Thyroid gland (tissue), 4 donors: Measurements from ENCODE around the gene STK11IP. TPM values are rescaled to one million over a fixed set of nuclear protein-coding genes. Genes with fewer than 3 reads are reported as not detected.

Experiments used
- DNase-seq, 2 donors: peaks; one replicate each; pipeline ENCODE4 v3.0.0-alpha.2; 2019
- H3K27ac ChIP-seq, 3 donors: fragments of 200-600 bp; sonication (generic); 1 replicate in 2 of 3; 2 replicates in 1 of 3; pipeline ENCODE4 v1.5.1; 2016 to 2019; ENCODE audit warnings: mild to moderate bottlenecking in 1 of 3, moderate library complexity in 1 of 3
- H3K27me3 ChIP-seq: fragments of 200-600 bp; sonication (generic); one replicate; pipeline ENCODE4 v1.5.1; 2019
- H3K36me3 ChIP-seq, 2 donors: fragments of 200-600 bp; sonication (generic); one replicate each; pipeline ENCODE4 v1.5.1; 2016 to 2019
- H3K4me1 ChIP-seq, 2 donors: fragments of 200-600 bp; sonication (generic); one replicate each; pipeline ENCODE4 v1.5.1; 2017 to 2019
- H3K4me3 ChIP-seq, 3 donors: fragments of 200-600 bp; sonication (generic); replicated peaks in 1 of 3; 1 replicate in 2 of 3; 2 replicates in 1 of 3; pipeline ENCODE4 v1.5.1; 2016; ENCODE audit warnings: mild to moderate bottlenecking in 1 of 3
- H3K9me3 ChIP-seq: fragments of 200-600 bp; sonication (generic); one replicate; pipeline ENCODE4 v1.5.1; 2017
- CTCF ChIP-seq, 6 experiments: fragments of 200-600 bp in 3 of 6; fragments of 450-650 bp in 3 of 6; sonication (generic) in 3 of 6; IDR thresholded peaks; one replicate each; pipeline ENCODE4 v1.5.1; 2016 to 2019; ENCODE audit warnings: antibody characterized with exemption in 6 of 6, mild to moderate bottlenecking in 2 of 6, inconsistent platforms in 1 of 6, moderate library complexity in 1 of 6
- POLR2A ChIP-seq, 2 donors: fragments of 450-650 bp; IDR thresholded peaks; one replicate each; pipeline ENCODE4 v1.6.1; 2017; ENCODE audit warnings: antibody characterized with exemption in 2 of 2, mild to moderate bottlenecking in 2 of 2, moderate library complexity in 1 of 2
- WGBS, 2 donors: methylation state at CpG; one replicate each; pipeline ENCODE4 v1.1.5; 2017; 5-methylcytosine and 5-hydroxymethylcytosine counted together
- intact Hi-C: fragments of 100-400 bp; cut with DNase I; formaldehyde crosslinking; loops from one replicate; pipeline ENCODE4 v1.15.1; 2023
- total RNA-seq, 4 donors: library from RNA; depleted of rRNA; stranded (reverse); fragments of >200 nt; gene quantifications; one replicate each; pipeline ENCODE4 v1.2.3, GENCODE V29; 2016

The STK11IP gene
- total RNA-seq, 4 donors from 2014 or later = 14.6 to 25.0 (median 19.7) TPM

- intact Hi-C loops = no loop called here
- H3K27ac ChIP-seq = no peak overlapping the region
Measured at GRCh38 chr2:219628986-219629901, 31.6 kb downstream of the STK11IP start.

GRCh38 chr2:219629976-219630695 is 32.5 kb downstream of the STK11IP start:
- no peak for TF ChIP-seq CTCF (IDR thresholded peaks at IDR 0.05)
- TF ChIP-seq POLR2A (IDR thresholded peaks at IDR 0.05) = no peak
- Histone ChIP-seq H3K36me3 (no peaks in the 10 kb centered on the region), H3K9me3 (no peaks in the 10 kb centered on the region), H3K4me3 (no peak overlapping the region), H3K27me3 (no peaks in the 10 kb centered on the region), H3K4me1 (peaks cover 5 to 7% of the 10 kb centered on the region in 2 donors), H3K27ac (no peak overlapping the region)
- no peak for DNase-seq
- WGBS, 2 donors = 84 to 92% methylated on average over 10 to 17 of the region's 20 CpGs
- intact Hi-C loops = loop anchor here (10.0 kb wide), 1 partner anchor 225 kb away; no protein-coding TSS in a partner anchor

More at GRCh38 chr2:219628986-219629901, 31.6 kb downstream of the STK11IP start:
- Histone ChIP-seq H3K9me3 (no peaks in the 10 kb centered on the region), H3K4me3 (no peak overlapping the region), H3K36me3 (no peaks in the 10 kb centered on the region), H3K27me3 (no peaks in the 10 kb centered on the region), H3K4me1 (peaks cover 5 to 7% of the 10 kb centered on the region in 2 donors)
- TF ChIP-seq POLR2A (IDR thresholded peaks at IDR 0.05) (no peak), CTCF (IDR thresholded peaks at IDR 0.05) (no peak)
- DNase-seq = no peak
- 80 to 88% methylated on average over 16 of the region's 16 CpGs for WGBS, 2 donors

- DNase-seq = no peak
Measured at GRCh38 chr2:219630770-219631405, 33.2 kb downstream of the STK11IP start.

GRCh38 chr2:219631406-219631891 is 33.8 kb downstream of the STK11IP start:
- intact Hi-C loops = loop anchor here (10.0 kb wide), 1 partner anchor 227 kb away; no protein-coding TSS in a partner anchor

More at GRCh38 chr2:219630770-219631405, 33.2 kb downstream of the STK11IP start:
- 83 to 91% methylated on average over 13 to 15 of the region's 17 CpGs for WGBS, 2 donors
- H3K9me3 ChIP-seq = no peaks in the 10 kb centered on the region
- TF ChIP-seq CTCF (IDR thresholded peaks at IDR 0.05) = no peak
- intact Hi-C loops = loop anchor here (10.0 kb wide), 1 partner anchor 226 kb away; no protein-coding TSS in a partner anchor
- no peak overlapping the region for H3K4me3 ChIP-seq
- no peak overlapping the region for H3K27ac ChIP-seq
- H3K36me3 ChIP-seq = no peaks in the 10 kb centered on the region
- no peaks in the 10 kb centered on the region for H3K27me3 ChIP-seq
- peaks cover 5 to 7% of the 10 kb centered on the region in 2 donors for H3K4me1 ChIP-seq

More at GRCh38 chr2:219631406-219631891, 33.8 kb downstream of the STK11IP start:
- peaks cover 5 to 7% of the 10 kb centered on the region in 2 donors for H3K4me1 ChIP-seq
- H3K27ac ChIP-seq = no peak overlapping the region
- H3K9me3 ChIP-seq = no peaks in the 10 kb centered on the region
- no peaks in the 10 kb centered on the region for H3K36me3 ChIP-seq
- 90 to 92% methylated on average over 9 of the region's 9 CpGs for WGBS, 2 donors
- TF ChIP-seq POLR2A (IDR thresholded peaks at IDR 0.05) (no peak), CTCF (IDR thresholded peaks at IDR 0.05) (no peak)
- no peaks in the 10 kb centered on the region for H3K27me3 ChIP-seq
- H3K4me3 ChIP-seq = no peak overlapping the region
- DNase-seq = no peak
